Astrocyte of the spinal cord (primary cell): ENCODE results near the gene PCDHGC3.
A peak's percentile ranks its signal among the peaks of the same experiment; 100 is the strongest.

Experiments used
- DNase-seq: peaks from one replicate; pipeline ENCODE4 v3.0.0; 2011; ENCODE audit warnings: low read depth, low spot score
- H3K4me3 ChIP-seq: 2 replicates; pipeline ENCODE4 v1.5.1; 2011; ENCODE audit warnings: low read depth, mild to moderate bottlenecking, low read length, moderate library complexity
- in situ Hi-C: cut with HindIII; loops from 2 replicates; pipeline ENCODE4 v1.10.0; 2017; ENCODE audit warnings: low sequenced_read_pairs
- TF ChIP-seq, protein P1 (sequence below): IDR thresholded peaks from 2 replicates; pipeline ENCODE4 v1.5.1; 2012; ENCODE audit warnings: low read depth, mild to moderate bottlenecking, low read length, inconsistent platforms

PCDHGC3 gene

DNA sequence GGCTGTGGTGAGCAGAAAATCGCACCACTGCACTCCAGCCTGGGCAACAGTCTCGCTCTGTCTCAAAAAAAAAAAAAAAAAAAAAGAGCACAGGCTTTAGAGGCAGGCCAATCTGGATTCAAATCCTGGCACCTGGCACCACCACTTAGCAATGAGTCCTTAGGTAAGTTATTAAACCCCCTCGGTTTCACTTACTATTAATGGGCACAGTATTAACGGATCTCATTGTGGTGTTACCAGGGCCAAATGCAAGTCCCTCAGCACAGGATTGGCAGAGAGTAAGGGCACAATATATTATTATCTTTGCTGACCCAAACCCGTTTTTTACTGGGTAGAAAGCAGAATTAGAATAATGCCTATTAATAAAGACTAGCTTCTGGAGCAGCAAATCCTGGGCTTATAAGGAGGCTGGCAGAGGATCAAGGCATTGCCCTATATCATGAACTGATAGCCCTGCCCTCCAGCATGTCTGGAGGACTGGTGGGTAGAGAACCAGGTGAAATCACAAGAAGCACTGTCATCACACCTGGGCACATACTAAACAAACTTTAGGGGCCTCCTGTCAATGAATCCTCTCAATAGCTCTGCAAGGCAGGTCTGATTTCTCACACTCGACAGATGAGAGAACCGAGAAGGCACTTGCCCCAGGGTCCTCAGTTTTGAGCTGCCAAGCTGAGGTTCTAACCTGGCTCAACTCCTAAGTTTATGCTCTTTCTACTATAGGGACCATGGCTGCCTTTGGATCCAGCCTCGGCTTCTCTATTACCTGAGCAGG lies 30.8 kb downstream of the PCDHGC3 start:
- DNase-seq = no peak
- in situ Hi-C loops = no loop called here
- H3K4me3 ChIP-seq = no peak overlapping the region
- TF ChIP-seq, protein P1, sequence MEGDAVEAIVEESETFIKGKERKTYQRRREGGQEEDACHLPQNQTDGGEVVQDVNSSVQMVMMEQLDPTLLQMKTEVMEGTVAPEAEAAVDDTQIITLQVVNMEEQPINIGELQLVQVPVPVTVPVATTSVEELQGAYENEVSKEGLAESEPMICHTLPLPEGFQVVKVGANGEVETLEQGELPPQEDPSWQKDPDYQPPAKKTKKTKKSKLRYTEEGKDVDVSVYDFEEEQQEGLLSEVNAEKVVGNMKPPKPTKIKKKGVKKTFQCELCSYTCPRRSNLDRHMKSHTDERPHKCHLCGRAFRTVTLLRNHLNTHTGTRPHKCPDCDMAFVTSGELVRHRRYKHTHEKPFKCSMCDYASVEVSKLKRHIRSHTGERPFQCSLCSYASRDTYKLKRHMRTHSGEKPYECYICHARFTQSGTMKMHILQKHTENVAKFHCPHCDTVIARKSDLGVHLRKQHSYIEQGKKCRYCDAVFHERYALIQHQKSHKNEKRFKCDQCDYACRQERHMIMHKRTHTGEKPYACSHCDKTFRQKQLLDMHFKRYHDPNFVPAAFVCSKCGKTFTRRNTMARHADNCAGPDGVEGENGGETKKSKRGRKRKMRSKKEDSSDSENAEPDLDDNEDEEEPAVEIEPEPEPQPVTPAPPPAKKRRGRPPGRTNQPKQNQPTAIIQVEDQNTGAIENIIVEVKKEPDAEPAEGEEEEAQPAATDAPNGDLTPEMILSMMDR = no peak

DNA sequence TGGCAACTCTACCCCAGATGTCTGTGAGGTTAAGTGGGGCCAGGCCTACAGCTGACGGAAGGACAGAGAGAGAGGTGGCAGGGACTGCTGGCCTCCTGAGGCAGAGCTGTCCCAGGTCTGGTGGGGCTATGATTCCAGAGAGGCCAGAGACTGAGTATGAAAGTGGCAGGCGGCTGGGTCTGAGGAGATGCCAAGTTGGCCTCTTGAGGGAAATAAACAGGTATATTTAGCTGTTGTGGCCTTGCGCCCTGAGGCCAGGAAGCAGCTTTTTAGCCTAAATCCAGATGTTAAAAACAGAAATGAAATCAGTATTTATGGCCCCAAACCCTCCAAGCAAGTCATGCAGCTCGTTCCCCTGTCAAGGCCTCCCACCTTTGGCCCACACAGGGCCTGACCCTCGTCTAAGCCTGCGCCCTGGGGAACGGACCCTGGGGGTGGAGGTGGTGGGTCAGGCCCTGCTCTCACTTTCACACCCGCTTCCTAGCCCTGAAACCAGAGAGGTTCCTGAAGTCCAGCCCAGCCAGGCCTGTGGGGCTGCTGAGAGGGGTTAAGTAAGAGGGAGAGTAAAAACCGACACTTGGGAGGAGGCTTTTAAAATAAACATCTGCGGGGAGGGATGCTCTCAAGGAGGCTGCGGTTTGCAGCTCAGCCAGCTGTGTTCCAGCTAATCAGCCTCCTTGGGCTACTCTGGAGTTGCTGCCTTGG lies 31.8 kb downstream of the PCDHGC3 start:
- TF ChIP-seq, protein P1 = no peak
- in situ Hi-C loops = no loop called here
- H3K4me3 ChIP-seq = no peak overlapping the region
- DNase-seq = peak; percentile 89

DNA sequence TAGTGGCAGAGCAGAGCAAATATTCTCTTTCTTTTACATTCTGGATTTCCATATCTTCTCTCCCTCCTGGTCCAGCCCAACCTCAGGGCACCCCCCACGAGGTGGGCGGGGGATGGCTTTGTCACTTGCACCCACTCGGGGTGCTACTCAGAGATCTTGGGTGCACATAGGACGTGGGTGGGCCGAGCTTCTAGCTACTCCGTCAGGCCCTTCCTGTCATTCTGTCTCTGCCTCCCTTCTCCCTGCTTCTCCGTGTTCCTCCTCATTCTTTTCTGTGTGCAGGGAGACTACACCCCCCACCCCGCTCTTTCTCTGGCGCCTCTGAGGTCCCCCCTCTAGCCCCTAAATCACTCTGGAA lies 32.7 kb downstream of the PCDHGC3 start:
- no peak for DNase-seq
- in situ Hi-C loops = no loop called here
- H3K4me3 ChIP-seq = peak overlapping the region; percentile 4
- TF ChIP-seq, protein P1 = no peak

DNA sequence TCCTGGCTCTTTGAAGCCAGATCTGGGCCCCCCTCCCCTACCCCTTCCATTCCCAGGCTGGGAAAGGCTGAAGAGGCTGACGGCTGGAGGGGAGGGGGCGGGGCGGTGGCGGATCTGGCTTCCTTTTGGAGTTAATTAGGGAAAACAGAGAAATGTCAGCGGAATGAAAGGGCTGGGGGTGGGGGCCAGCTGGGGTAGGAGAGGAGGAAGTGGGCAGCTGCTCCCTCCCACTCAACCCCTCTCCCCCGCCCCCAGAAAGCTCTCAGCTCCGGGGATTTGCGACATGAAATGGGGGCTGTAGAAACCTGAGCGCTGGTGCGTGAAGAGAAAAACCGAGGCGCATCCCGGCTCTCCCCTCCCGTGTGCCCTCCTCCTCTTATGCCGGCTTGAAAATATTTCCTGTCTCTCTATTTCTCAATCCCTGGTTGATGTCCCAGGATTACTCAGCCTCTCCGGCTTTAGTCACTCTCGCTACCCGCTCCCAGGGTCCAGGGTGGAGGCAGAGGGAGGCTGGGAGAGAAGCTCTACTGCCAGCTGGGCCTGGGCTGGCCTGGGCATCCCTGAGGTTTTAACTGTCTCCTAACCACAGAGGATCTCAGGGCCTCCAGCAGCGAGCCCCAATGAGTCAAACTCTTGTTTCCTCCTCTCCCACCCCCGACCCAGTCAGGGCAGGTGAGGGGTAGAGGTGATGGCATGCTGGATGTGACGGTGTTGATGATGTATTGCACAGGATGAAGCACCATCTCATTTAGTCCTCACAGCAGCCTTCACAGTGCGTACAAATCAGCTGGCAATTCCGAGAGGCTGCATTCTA lies 33.2 kb downstream of the PCDHGC3 start:
- H3K4me3 ChIP-seq = peak overlapping the region; percentile 4
- in situ Hi-C loops = no loop called here
- TF ChIP-seq, protein P1 = no peak
- DNase-seq = peak; percentile 96

DNA sequence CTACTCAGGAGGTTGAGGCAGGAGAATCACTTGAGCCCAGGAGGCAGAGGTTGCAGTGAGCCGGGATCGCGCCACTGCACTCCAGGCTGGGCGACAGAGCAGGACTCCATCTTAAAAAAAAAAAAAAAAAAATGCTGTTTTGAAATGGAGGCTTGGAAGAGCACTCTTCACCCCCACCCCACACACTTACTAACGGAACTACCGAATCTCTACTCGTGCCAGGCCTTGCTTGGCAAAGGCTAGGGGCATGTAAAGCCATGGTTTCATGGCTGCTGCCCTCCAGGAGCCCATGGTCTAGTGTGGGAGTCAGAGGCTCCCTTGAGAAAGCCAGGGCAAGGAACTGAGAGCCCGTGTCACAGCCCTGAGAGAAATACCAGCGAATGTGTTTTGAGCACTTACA lies 34.4 kb downstream of the PCDHGC3 start:
- no peak overlapping the region for H3K4me3 ChIP-seq
- in situ Hi-C loops = no loop called here
- DNase-seq = no peak
- TF ChIP-seq, protein P1 = no peak

DNA sequence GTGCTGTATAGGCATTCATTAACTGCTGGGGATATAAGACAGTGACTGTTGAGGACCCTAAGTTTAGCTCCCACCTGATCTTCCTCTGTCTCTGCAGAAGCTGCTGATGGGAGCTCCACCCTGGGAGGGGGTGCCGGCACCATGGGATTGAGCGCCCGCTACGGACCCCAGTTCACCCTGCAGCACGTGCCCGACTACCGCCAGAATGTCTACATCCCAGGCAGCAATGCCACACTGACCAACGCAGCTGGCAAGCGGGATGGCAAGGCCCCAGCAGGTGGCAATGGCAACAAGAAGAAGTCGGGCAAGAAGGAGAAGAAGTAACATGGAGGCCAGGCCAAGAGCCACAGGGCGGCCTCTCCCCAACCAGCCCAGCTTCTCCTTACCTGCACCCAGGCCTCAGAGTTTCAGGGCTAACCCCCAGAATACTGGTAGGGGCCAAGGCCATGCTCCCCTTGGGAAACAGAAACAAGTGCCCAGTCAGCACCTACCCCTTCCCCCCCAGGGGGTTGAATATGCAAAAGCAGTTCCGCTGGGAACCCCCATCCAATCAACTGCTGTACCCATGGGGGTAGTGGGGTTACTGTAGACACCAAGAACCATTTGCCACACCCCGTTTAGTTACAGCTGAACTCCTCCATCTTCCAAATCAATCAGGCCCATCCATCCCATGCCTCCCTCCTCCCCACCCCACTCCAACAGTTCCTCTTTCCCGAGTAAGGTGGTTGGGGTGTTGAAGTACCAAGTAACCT lies 35.3 kb downstream of the PCDHGC3 start:
- in situ Hi-C loops = no loop called here
- no peak overlapping the region for H3K4me3 ChIP-seq
- no peak for DNase-seq
- TF ChIP-seq, protein P1 = no peak
